Measurements from ENCODE around the gene MTCL3.

MTCL3 gene

GRCh38 chr6:127518710-127519468, at the start of gene MTCL3:
TSS of gene MTCL3 (minus strand) at chr6:127519335.
- peak; percentile 93 for DNase-seq

- DNase-seq = no peak
Measured at GRCh38 chr6:127567476-127567875, 48.3 kb upstream of the MTCL3 start.

- DNase-seq = no peak
Measured at GRCh38 chr6:127566651-127567050, 47.5 kb upstream of the MTCL3 start.

GRCh38 chr6:127566119-127566518, 47.0 kb upstream of the MTCL3 start:
- no peak for DNase-seq

GRCh38 chr6:127564761-127565160, 45.6 kb upstream of the MTCL3 start:
- no peak for DNase-seq

GRCh38 chr6:127561660-127562059, 42.5 kb upstream of the MTCL3 start:
- DNase-seq = no peak

GRCh38 chr6:127554435-127555006, 35.4 kb upstream of the MTCL3 start:
- peak; percentile 16 for DNase-seq

- no peak for DNase-seq
Measured at GRCh38 chr6:127550403-127550802, 31.3 kb upstream of the MTCL3 start.

GRCh38 chr6:127547904-127548649, 28.9 kb upstream of the MTCL3 start:
- DNase-seq = no peak

GRCh38 chr6:127547215-127547614, 28.1 kb upstream of the MTCL3 start:
- no peak for DNase-seq

- DNase-seq = peak; percentile 27
Measured at GRCh38 chr6:127539272-127539671, 20.1 kb upstream of the MTCL3 start.

GRCh38 chr6:127538750-127539264, 19.7 kb upstream of the MTCL3 start:
- no peak for DNase-seq

- DNase-seq = no peak
Measured at GRCh38 chr6:127533736-127534135, 14.6 kb upstream of the MTCL3 start.

- DNase-seq = no peak
Measured at GRCh38 chr6:127533011-127533410, 13.9 kb upstream of the MTCL3 start.

- no peak for DNase-seq
Measured at GRCh38 chr6:127522714-127523113, 3.6 kb upstream of the MTCL3 start.

- peak; percentile 72 for DNase-seq
Measured at GRCh38 chr6:127520066-127520465, 931 bp upstream of the MTCL3 start.

- DNase-seq = no peak
Measured at GRCh38 chr6:127519469-127519785, 292 bp upstream of the MTCL3 start.

GRCh38 chr6:127518191-127518709, 885 bp downstream of the MTCL3 start:
- DNase-seq = peak; percentile 79

- DNase-seq = peak; percentile 28
Measured at GRCh38 chr6:127517693-127518092, 1.4 kb downstream of the MTCL3 start.

GRCh38 chr6:127516662-127517273, 2.4 kb downstream of the MTCL3 start:
- no peak for DNase-seq

GRCh38 chr6:127515794-127516661, 3.1 kb downstream of the MTCL3 start:
- DNase-seq = peak; percentile 92

- DNase-seq = peak; percentile 78
Measured at GRCh38 chr6:127515234-127515793, 3.8 kb downstream of the MTCL3 start.

Data from eye (tissue), 1 donor.